ENCODE data around the gene RASGRF1. TPM values are rescaled to one million over a fixed set of nuclear protein-coding genes. Genes with fewer than 3 reads are reported as not detected.

The RASGRF1 gene
- total RNA-seq, 1 donor from 2014 or later, result 0.16 TPM

DNA sequence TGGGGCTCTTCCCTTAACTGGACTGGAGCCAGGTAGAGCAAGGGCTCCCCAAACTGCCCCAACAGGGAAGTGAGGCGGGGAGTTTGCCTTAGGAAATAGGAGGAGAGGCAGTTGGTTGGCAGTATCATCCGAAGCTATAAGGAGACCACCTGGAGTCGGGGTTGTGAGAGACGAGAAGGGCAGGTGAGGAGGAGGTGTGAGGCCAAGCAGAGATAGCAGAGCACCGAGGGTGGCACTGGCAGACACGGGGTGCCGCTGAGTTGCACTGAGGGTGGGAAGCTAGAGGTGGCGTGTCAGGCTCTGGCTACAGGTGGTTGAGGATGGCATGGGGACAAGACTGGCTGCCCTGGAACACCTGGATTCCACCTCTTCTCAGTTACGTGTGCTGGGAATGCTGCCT, 17.2 kb downstream of the RASGRF1 start:
- TF ChIP-seq, protein P1, sequence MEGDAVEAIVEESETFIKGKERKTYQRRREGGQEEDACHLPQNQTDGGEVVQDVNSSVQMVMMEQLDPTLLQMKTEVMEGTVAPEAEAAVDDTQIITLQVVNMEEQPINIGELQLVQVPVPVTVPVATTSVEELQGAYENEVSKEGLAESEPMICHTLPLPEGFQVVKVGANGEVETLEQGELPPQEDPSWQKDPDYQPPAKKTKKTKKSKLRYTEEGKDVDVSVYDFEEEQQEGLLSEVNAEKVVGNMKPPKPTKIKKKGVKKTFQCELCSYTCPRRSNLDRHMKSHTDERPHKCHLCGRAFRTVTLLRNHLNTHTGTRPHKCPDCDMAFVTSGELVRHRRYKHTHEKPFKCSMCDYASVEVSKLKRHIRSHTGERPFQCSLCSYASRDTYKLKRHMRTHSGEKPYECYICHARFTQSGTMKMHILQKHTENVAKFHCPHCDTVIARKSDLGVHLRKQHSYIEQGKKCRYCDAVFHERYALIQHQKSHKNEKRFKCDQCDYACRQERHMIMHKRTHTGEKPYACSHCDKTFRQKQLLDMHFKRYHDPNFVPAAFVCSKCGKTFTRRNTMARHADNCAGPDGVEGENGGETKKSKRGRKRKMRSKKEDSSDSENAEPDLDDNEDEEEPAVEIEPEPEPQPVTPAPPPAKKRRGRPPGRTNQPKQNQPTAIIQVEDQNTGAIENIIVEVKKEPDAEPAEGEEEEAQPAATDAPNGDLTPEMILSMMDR (conservative IDR thresholded peaks at IDR 0.05), result no peak
- H3K9me3 Mint-ChIP-seq, result no peaks in the 10 kb centered on the region
- no peak overlapping the region for H3K27ac Mint-ChIP-seq (ENCODE audit: unreplicated experiment)
- H3K27me3 Mint-ChIP-seq (ENCODE audit: low read depth), result peaks cover 5% of the 10 kb centered on the region
- H3K4me1 Mint-ChIP-seq, result no peaks in the 10 kb centered on the region
- no peaks in the 10 kb centered on the region for H3K36me3 Mint-ChIP-seq (ENCODE audit: low read depth)
- H3K4me3 Mint-ChIP-seq, result no peak overlapping the region
- no peak for DNase-seq (ENCODE audit: low read depth, low spot score)

DNA sequence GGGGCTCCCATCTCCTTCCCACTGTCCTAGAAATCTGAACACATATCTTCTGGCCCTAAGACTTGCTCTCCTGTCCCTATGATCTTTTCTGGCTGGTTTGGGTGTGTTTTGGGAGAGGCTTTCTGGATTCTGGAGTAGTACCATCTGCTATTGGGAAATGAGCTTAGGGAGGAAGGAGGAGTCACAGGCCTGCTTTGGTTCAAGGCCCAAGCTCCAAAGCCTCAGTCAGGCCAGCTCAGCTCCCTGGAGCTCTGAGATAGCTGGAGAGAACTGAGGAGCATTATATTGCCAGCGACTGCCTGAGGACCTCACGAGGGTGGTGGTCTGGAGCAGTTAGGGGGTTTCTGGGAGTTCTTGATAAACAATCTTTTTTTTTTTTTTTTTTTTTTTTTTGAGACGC, 18.7 kb downstream of the RASGRF1 start:
- H3K27ac Mint-ChIP-seq (ENCODE audit: unreplicated experiment), result no peak overlapping the region
- TF ChIP-seq, protein P1 (conservative IDR thresholded peaks at IDR 0.05), result no peak
- H3K36me3 Mint-ChIP-seq (ENCODE audit: low read depth), result no peaks in the 10 kb centered on the region
- no peaks in the 10 kb centered on the region for H3K4me1 Mint-ChIP-seq
- H3K9me3 Mint-ChIP-seq, result no peaks in the 10 kb centered on the region
- H3K4me3 Mint-ChIP-seq, result no peak overlapping the region
- peaks cover 2% of the 10 kb centered on the region for H3K27me3 Mint-ChIP-seq (ENCODE audit: low read depth)
- DNase-seq (ENCODE audit: low read depth, low spot score), result no peak

DNA sequence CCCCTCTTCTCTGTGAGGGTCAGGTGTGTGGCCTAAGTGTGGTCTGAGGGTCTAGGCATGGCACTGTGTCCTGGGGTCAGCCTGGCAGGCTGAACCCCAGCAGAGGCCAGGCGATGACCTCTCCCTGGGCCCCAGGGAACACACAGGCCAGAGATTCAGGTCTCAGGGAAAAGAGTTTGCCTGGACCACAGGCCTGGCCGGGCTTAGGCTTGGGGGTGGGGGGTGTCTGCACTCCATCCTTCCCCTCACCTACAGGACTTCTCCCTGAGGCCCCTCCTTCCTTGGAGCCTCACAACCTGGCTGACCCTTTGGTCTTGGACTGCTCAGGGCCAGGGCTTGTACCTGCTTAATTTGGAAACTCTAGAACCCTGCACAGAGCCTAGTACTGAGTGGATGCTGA, 21.8 kb downstream of the RASGRF1 start:
- Mint-ChIP-seq H3K27me3 (ENCODE audit: low read depth) (no peaks in the 10 kb centered on the region), H3K27ac (ENCODE audit: unreplicated experiment) (no peak overlapping the region), H3K4me1 (peaks cover 19% of the 10 kb centered on the region), H3K4me3 (no peak overlapping the region), H3K36me3 (ENCODE audit: low read depth) (no peaks in the 10 kb centered on the region), H3K9me3 (no peaks in the 10 kb centered on the region)
- TF ChIP-seq, protein P1 (conservative IDR thresholded peaks at IDR 0.05), result no peak
- no peak for DNase-seq (ENCODE audit: low read depth, low spot score)

DNA sequence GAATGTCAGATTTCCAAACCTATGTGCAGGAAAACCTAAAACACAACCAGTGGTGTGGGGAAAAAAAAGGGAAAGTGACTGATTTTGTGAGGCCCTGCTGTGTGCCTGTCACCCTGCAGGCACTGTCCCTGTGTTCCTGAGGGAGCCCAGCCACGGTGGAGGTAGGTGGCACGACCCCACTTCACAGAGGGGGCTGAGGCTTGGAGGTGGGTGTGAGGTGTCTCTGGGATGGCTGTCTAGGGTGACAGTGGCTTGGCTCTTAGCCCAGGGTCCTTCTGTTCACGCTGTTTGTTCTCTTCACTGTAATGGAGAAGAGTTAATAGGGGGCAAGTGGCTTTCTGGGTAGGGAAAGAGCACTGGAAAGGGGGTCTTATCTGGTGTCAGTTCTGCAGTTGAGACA, 22.6 kb downstream of the RASGRF1 start:
- no peaks in the 10 kb centered on the region for H3K36me3 Mint-ChIP-seq (ENCODE audit: low read depth)
- H3K4me3 Mint-ChIP-seq, result no peak overlapping the region
- no peaks in the 10 kb centered on the region for H3K9me3 Mint-ChIP-seq
- TF ChIP-seq, protein P1 (conservative IDR thresholded peaks at IDR 0.05), result no peak
- H3K27ac Mint-ChIP-seq (ENCODE audit: unreplicated experiment), result no peak overlapping the region
- peaks cover 19% of the 10 kb centered on the region for H3K4me1 Mint-ChIP-seq
- DNase-seq (ENCODE audit: low read depth, low spot score), result no peak
- no peaks in the 10 kb centered on the region for H3K27me3 Mint-ChIP-seq (ENCODE audit: low read depth)

DNA sequence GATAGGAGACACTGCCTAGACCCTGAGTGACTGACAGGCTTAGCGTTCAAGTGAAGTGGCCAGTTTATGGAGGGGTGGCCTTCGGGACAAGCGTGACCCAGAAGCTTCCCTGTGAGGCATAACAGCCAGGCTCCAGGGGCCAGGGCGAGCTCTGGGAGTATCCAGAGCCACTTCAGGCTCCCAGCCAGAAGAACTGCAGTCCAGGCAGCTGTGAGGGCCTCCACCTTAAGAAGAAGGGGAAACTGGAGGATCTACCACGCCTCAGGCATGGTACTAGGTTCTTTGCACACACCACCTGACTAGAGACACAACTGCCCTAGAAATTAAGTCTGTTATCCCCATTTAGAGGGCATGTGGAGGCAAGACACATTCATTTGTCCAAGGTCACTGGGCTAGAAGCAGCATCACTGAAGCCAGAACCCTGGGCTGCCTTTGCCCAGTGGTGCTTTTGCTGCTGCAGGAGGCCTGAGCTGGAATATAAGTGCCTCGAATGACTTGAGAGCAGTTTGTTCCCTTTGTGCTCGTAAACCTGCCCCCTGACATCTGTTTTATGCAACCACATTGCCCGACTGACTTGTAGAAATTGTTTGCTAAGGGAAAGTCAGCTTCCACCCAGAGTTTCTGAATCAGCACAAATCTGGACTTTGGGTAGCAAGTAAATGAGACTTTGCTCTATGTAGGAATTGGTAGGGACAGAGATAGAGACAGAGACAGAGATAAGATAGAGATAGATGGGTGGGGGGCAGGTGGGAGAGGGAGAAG, 23.3 kb downstream of the RASGRF1 start:
- Mint-ChIP-seq H3K36me3 (ENCODE audit: low read depth) (no peaks in the 10 kb centered on the region), H3K4me1 (peaks cover 19% of the 10 kb centered on the region), H3K4me3 (no peak overlapping the region), H3K27me3 (ENCODE audit: low read depth) (no peaks in the 10 kb centered on the region), H3K27ac (ENCODE audit: unreplicated experiment) (no peak overlapping the region), H3K9me3 (no peaks in the 10 kb centered on the region)
- DNase-seq (ENCODE audit: low read depth, low spot score), result no peak
- TF ChIP-seq, protein P1 (conservative IDR thresholded peaks at IDR 0.05), result no peak

Measured in neural crest cell (in vitro differentiated cells).